Parathyroid adenoma (tissue), 2 donors: Measurements from ENCODE around the gene INSM2.

Experiments used
- H2AFZ ChIP-seq: fragments of 300-600 bp; sonication (generic); one replicate; pipeline ENCODE4 v1.7.0; 2017; ENCODE audit warnings: antibody characterized with exemption, mild to moderate bottlenecking
- H3K27ac ChIP-seq: fragments of 300-600 bp; sonication (generic); one replicate; pipeline ENCODE4 v1.7.0; 2017
- H3K27me3 ChIP-seq: fragments of 300-600 bp; sonication (generic); one replicate; pipeline ENCODE4 v1.7.0; 2017; ENCODE audit warnings: low read length; ENCODE audit not compliant: control insufficient read depth, insufficient read depth
- H3K36me3 ChIP-seq: fragments of 300-600 bp; sonication (generic); one replicate; pipeline ENCODE4 v1.7.0; 2017; ENCODE audit warnings: low read length; ENCODE audit not compliant: control insufficient read depth, insufficient read depth
- H3K4me1 ChIP-seq: fragments of 300-600 bp; sonication (generic); one replicate; pipeline ENCODE4 v1.7.0; 2017; ENCODE audit warnings: control low read depth
- H3K4me2 ChIP-seq: fragments of 300-600 bp; sonication (generic); one replicate; pipeline ENCODE4 v1.7.0; 2017; ENCODE audit warnings: low read length
- H3K4me3 ChIP-seq: fragments of 300-600 bp; sonication (generic); one replicate; pipeline ENCODE4 v1.7.0; 2017; ENCODE audit warnings: low read depth, low read length
- H3K79me2 ChIP-seq: fragments of 300-600 bp; sonication (generic); one replicate; pipeline ENCODE4 v1.7.0; 2017; ENCODE audit warnings: control low read depth
- H3K9ac ChIP-seq: fragments of 300-600 bp; sonication (generic); one replicate; pipeline ENCODE4 v1.7.0; 2017; ENCODE audit warnings: mild to moderate bottlenecking
- H3K9me3 ChIP-seq: fragments of 300-600 bp; sonication (generic); one replicate; pipeline ENCODE4 v1.7.0; 2017; ENCODE audit warnings: low read length; ENCODE audit not compliant: control insufficient read depth
- TF ChIP-seq, protein P1 (sequence below): fragments of 300-600 bp; sonication (generic); IDR thresholded peaks from one replicate; pipeline ENCODE4 v1.7.0; 2017; ENCODE audit warnings: antibody characterized with exemption, mild to moderate bottlenecking
- donor health status: primary hyperparathyroidism.

The INSM2 gene

DNA sequence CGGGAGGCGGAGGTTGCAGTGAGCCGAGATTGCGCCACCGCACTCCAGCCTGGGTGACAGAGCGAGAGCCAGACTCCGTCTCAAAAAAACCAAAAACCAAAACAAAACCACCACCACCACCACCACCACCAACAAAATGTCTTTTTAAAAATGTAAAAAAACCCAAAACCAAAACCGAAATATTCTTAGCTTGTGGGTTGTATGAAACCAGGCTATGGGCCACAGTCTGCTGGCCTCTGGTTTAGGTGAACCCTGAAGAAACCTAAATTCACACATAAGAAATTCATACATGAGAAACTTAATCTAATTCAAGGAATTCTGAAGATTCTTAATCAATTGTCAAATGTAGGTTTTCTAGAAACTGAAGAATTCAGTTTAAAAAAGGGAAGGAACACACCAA, 37.6 kb downstream of the INSM2 start:
- no peak overlapping the region for H3K4me2 ChIP-seq
- no peak overlapping the region for H2AFZ ChIP-seq
- no peak overlapping the region for H3K4me3 ChIP-seq
- H3K9ac ChIP-seq = no peak overlapping the region
- H3K27me3 ChIP-seq = no peaks in the 10 kb centered on the region
- H3K4me1 ChIP-seq = no peaks in the 10 kb centered on the region
- H3K9me3 ChIP-seq = no peaks in the 10 kb centered on the region
- TF ChIP-seq, protein P1, sequence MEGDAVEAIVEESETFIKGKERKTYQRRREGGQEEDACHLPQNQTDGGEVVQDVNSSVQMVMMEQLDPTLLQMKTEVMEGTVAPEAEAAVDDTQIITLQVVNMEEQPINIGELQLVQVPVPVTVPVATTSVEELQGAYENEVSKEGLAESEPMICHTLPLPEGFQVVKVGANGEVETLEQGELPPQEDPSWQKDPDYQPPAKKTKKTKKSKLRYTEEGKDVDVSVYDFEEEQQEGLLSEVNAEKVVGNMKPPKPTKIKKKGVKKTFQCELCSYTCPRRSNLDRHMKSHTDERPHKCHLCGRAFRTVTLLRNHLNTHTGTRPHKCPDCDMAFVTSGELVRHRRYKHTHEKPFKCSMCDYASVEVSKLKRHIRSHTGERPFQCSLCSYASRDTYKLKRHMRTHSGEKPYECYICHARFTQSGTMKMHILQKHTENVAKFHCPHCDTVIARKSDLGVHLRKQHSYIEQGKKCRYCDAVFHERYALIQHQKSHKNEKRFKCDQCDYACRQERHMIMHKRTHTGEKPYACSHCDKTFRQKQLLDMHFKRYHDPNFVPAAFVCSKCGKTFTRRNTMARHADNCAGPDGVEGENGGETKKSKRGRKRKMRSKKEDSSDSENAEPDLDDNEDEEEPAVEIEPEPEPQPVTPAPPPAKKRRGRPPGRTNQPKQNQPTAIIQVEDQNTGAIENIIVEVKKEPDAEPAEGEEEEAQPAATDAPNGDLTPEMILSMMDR = no peak
- no peak overlapping the region for H3K27ac ChIP-seq
- H3K36me3 ChIP-seq = no peaks in the 10 kb centered on the region
- no peaks in the 10 kb centered on the region for H3K79me2 ChIP-seq

DNA sequence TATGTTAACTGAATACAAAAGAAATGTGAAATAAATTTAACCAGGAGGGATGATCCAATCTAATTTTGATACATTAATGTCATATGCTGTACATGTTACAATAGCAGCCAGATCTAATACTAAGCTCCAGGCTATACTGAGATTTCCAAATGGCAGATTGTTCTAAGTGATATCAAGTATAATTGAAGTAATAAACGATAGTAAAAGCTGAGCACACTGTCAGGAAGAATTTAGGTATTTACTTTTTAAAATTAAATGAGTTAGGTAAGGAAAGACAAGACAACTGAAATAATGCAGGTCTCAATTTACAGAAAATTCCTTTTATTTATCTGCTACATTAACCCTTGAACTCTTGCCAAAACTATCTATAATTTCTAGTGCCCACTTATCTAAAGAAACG, 39.9 kb downstream of the INSM2 start:
- no peak overlapping the region for H3K27ac ChIP-seq
- peaks cover 3% of the 10 kb centered on the region for H3K4me1 ChIP-seq
- H2AFZ ChIP-seq = no peak overlapping the region
- H3K4me3 ChIP-seq = no peak overlapping the region
- no peaks in the 10 kb centered on the region for H3K9me3 ChIP-seq
- H3K79me2 ChIP-seq = no peaks in the 10 kb centered on the region
- no peak overlapping the region for H3K4me2 ChIP-seq
- no peaks in the 10 kb centered on the region for H3K27me3 ChIP-seq
- no peaks in the 10 kb centered on the region for H3K36me3 ChIP-seq
- H3K9ac ChIP-seq = no peak overlapping the region
- TF ChIP-seq, protein P1 = no peak

DNA sequence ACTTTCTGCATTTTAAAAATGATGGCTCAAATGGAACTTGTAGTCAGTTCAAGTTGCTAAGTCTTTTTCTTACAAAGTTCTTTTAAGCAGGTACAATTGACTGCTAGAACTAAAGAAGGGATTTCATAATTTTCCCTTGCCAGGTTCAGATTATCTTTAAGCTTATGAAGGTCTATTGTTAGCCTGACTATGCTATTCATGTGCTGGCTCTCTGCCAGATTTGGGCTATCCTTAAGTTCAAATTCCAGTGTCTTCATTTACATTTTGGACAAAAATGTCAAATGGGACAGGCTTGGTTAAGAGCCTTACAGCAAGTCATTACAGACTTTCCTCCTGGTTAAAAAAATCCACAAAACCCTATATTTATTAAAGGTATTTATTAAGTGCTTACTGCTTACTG, 42.3 kb downstream of the INSM2 start:
- Histone ChIP-seq H3K9me3 (no peaks in the 10 kb centered on the region), H3K36me3 (no peaks in the 10 kb centered on the region), H3K4me3 (no peak overlapping the region), H3K27me3 (no peaks in the 10 kb centered on the region), H2AFZ (no peak overlapping the region), H3K27ac (no peak overlapping the region), H3K4me2 (no peak overlapping the region), H3K79me2 (no peaks in the 10 kb centered on the region), H3K4me1 (peaks cover 3% of the 10 kb centered on the region), H3K9ac (no peak overlapping the region)
- TF ChIP-seq, protein P1 = no peak

DNA sequence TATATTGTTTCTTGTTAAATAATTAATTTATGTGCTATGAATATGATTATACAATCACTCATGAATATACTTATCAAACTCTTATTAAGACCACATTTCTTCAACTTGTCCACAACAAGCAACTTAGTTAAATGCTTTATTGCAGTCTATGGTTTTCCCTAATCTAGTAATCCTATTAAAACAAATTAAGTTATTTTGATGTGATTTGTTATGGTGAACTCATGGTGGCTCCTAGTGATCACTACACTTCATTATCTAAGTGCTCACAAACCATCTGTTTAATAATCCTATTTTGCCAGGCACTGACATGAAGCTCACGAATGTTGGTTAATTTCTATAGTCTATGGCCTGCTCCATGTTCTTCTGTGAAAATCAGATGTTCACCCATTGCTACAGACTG, 42.9 kb downstream of the INSM2 start:
- Histone ChIP-seq H3K27ac (no peak overlapping the region), H3K79me2 (no peaks in the 10 kb centered on the region), H3K9me3 (no peaks in the 10 kb centered on the region), H2AFZ (no peak overlapping the region), H3K27me3 (no peaks in the 10 kb centered on the region), H3K9ac (no peak overlapping the region), H3K36me3 (no peaks in the 10 kb centered on the region), H3K4me3 (no peak overlapping the region), H3K4me2 (no peak overlapping the region), H3K4me1 (peaks cover 3% of the 10 kb centered on the region)
- TF ChIP-seq, protein P1 = no peak

DNA sequence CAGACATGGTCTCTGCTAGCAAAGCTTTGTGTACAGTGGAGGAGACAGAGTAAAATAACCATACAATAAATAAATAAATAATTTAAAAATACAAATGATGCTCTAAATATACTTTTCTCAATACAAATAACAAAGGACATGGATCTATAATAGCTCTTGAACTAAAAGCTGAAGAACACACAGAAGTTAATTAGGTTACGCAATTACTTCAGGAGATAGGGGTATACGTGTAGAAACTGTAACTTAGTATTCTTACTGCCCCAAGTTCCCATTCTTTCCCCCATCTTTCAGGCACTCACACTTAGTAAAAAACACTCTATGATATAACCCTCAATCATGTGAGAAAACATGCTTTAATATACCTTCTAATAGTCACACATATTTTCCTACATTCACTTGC, 44.2 kb downstream of the INSM2 start:
- no peak overlapping the region for H3K4me2 ChIP-seq
- H3K9me3 ChIP-seq = no peaks in the 10 kb centered on the region
- no peak overlapping the region for H2AFZ ChIP-seq
- peaks cover 3% of the 10 kb centered on the region for H3K4me1 ChIP-seq
- H3K27ac ChIP-seq = no peak overlapping the region
- no peak overlapping the region for H3K4me3 ChIP-seq
- no peak overlapping the region for H3K9ac ChIP-seq
- H3K27me3 ChIP-seq = no peaks in the 10 kb centered on the region
- TF ChIP-seq, protein P1 = no peak
- no peaks in the 10 kb centered on the region for H3K36me3 ChIP-seq
- H3K79me2 ChIP-seq = no peaks in the 10 kb centered on the region
